NCI-H2107 treated with DMSO at 0.1 percent for 48 hours (cell line): ENCODE data around the gene LTF.

Experiments used
- DNase-seq: peaks from one replicate; lab custom pipeline; 2025; ENCODE audit not compliant: unreplicated experiment; lab: John Stamatoyannopoulos, UW

Gene LTF

DNA sequence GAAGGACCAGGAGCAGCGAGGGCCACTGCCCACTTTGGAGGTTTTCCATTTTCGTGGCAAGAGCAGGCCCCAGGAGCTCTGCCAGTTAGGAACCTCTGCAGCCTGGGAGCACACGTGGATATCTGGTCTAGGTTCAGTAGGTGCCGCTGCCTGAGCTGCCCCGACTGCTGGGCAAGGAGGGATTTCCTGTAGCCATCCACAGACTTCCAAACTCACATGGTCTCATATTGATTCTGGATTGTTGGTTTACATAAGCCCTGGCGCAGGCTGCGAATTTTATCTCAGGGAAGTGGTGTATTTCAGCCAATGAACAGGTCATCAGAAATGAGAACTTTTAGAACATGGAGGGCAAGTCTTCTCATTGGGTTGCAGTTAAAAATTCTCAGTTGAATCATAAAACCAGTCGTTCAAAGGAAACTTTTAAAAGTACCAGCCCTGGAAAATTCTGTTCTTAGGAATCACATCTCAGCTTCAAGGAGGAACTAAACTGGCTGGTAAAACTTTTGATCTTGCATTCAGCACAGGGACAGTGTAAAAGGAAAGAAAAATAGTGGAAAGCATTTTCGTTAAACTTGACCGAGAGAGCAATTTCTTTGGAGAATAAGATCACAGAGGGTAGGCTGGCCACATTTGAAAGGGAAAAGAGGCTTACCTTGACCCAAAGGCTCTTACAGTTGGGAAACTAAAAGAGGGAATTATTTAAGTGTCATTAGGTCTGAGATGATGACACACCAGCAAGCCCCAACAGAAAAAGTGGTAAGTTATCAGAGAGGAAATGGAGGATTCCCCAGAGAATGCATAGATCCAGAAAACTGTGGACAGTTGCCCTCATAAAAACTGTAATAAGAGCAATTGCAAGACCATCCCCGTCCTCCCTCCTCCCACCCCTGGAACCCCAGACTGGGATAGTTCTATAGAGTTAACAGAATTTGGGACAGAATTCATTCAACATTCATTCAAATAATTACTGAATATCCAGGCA lies 26.7 kb upstream of the LTF start:
- no peak for DNase-seq

DNA sequence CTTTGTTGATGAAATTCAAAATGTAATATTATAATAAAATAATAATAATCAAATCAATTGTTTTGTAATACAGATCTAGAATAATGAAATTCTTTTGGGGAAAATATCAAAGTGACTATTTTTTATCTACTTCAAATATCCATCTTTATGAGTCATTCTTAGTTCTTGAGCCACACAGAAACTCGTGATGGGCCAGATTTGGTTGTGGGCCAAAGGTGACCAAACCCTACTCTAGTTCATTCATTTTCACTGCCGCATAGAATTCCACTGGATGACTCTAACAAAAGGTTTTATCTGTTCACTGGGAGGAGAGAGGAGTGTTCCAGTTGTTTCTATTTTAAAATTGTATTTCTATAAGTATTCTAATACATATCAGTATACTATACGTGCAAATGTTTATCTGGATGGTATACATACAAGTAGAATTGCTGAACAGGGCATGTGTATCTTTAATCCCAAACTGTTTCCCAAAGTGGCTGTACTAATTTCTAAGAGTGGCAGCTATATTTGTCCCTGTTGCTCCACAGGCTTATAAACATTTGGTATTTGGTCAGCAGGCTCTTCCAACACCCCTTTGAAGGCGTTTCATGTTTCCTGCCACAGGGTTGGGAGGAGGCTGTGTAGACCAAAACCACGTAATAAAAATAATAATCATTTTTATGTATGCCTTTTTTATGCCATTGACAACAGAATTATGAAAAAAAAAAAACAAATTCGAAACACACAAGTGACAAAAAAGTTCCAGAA lies 25.8 kb upstream of the LTF start:
- DNase-seq = no peak

DNA sequence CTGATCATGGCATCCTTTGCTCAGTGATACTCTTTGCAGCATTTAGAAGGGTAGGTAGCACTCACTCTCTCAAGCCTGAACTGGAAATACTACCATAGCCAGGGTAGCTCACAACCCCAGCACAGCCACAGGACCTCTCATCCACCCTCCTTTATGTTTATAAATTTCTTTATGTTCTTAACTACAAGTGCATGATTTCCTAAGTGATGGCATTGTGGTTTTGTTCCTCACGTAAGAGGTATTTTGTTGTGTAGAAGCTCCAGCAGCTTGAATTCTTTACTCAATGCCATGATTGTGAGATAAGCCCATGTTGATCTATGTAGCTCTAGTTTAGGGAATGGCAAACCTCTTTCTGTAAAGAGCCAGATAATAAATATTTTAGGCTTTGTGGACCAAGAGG lies 25.2 kb upstream of the LTF start:
- DNase-seq = no peak

DNA sequence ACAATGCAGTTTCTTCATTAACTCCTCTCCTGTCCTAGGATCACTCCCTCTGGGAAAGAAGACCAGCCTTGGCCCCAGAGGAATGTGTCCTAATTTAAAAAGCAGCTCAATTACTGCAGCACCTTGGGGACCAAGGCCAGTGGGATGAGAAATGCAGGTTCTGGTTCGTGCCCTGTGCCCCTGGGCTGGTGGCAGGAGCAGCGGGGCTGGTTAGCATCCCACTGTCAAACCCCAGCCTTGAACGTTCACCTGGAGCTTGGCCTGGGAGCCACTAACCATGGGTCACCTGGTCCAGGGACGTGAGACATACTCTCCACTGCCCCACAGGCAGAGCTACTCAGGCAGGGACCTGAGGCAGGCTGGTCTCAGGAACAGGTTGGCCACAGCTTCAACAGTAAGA lies 24.7 kb upstream of the LTF start:
- DNase-seq = no peak

DNA sequence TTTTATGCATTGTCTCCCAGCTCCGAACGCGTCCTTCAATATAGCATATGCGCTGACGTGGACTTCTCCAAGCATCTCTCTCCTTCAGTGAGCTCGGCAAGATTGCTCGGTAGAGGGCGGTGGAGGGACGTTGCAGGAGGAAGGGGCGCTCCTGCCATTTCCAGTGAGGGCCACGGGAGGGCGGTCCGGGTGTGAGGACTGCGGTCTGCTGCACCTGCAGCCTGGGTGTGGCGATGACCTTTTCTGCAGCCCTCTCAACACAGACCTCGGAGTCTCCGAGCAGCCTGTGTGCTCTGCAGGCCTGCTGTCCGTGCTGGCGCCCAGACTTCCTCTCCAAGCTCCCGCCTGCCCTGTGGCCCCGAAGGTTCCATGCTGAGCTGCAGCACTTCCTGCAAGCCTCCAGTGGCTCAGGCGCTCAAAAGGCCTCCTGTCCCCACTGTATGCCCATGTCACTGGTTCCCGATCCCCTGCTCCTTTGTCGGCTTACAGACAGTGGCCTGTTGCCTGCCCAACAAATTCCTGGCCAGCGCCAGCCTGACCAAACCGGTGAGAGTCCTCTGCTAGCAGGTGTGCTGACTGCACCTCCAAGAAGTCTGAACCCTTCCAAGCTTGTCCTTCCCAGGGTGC lies 24.1 kb upstream of the LTF start:
- peak; percentile 57 for DNase-seq

DNA sequence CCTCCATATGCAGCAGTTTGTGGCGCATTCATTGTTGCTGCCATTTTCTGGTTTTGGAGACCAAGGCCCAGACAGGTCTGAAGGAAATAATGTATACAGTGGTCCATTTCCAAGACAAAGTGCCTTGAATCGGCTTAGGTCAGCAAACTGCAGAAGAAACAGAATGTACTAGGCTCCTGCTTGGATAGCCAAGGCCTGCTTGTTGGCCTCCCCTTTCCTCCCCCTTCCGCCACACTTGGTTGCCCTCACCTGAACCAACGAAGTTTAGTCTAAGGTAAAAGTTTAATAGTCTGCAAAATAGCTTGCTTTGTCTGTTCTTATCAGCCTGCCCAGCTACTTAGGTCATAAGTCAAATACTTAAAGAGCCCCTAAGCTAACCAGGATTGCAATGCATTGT lies 21.1 kb upstream of the LTF start:
- DNase-seq = no peak

DNA sequence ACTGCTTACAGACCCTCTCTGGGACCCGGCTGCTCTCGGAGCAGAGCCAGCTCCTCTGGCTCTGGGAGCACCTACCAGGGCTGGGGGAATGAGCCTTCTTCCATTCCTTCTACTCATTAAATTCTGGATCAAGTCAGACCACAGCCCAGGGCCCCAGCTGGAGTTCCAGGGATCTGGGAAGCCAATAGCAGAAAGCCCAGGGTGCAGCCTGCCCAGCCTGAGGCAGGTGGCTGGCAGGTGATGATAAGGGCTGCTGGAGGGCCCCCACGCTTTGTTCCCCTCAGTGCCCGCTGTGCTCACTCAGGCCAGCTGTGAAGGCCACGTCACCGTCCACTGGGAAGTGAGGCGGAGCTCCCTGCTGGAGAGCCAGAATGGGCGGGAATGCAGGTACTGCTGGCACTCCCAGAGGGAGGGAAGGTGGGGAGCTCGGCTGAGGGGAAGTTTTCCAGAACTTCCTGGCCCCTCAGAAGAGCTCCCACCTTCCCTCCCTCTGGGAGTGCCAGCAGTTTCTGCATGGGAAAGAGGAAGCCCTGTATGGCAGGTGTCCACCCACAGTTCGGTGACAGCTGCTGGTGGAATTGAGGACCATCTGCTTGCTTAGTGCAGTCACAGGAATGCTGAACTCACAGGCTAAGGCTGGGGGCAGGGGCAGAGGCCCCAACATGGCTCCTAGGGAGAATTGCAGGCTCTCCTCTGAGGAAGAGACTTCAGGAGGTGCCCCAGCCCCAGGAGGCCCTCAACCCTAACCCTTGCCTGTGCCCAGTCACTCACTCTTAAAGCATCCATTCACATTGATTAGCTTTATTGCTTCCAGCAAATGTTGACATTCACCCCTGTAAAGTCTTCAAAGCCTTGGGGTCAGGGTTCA lies 20.4 kb upstream of the LTF start:
- DNase-seq = peak; percentile 26

DNA sequence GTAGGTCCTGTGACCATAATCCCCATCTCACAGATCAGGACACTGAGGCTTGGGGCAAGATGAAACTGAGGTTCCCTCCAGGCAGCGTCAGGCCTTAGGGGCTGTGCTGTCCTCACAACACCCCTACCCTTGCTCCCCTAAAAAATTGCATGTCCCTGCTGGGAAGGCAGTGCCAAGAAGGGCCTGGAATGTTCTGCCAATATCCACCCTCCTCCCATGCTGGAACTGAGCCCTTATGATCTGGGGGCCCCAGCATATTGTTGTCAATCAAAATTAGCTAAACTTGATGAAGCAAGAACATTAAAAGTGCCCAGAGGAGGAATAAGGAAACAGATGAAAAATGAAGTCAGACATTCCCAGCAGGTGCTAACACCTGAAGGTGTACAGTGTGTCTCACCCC lies 19.7 kb upstream of the LTF start:
- no peak for DNase-seq

DNA sequence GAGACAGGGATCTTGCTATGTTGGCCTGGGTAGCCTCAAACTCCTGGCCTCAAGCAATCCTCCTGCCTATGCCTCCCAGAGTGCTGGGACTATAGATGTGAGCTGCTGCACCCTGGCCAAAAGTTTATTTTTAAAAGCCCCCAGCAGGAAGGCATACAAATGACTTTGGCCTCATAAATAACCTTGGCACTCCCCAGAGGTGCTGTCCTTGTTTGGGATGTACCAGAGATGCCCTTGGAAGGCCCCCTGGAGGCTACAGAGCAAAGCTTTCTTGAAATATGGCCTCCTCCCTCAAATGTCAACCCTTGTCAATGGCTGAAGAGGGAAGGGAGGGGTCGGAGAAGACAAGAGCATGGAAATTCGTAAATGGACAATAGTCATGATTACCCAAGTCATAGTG lies 19.1 kb upstream of the LTF start:
- DNase-seq = no peak

DNA sequence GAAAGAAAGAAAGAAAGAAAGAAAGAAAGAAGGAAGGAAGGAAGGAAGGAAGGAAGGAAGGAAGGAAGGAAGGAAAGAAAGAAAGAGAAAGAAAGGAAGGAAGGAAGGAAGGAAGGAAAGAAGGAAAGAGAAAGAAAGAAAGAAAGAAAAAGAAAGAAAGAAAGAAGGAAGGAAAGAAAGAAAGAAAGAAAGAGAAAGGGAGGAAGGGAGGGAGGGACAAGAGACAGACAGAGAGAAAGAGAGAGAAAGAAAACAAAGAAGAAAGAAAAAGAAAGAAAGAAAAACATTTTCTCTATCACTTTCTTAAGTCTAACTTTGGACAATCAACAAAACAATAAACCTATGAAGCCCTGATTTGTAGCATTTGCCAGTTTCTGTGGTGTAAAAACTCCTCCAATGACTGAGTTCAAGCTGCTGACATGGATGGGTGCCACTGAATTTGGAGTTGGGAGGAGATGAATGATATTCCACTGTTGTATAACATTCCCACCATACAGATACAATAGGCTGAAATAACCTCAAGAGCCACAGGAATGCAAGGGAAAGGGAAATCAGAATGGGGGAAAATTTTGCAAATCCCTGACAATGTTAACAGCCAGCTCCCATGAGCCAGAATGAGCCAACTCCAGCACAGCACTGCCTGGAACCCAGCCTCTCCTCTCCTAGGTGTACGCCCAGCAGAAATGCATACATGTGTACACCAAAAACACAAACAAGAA lies 18.1 kb upstream of the LTF start:
- peak; percentile 37 for DNase-seq

DNA sequence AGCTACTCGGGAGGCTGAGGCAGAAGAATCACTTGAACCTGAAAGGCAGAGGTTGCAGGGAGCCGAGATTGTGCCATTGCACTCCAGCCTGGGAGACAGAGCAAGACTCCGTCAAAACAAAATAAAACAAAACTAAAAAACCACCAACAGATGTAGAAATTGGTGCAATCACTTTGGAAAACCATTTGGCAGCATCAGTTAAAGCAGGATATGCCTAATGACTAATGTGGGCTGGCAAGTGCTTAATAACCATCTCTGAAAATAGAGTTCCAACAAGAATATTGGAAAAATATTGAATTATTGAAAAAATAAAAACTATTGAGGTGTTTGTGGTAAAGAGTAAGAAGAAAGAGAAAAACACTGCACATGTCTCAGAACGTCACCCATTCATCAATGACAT lies 16.9 kb upstream of the LTF start:
- no peak for DNase-seq

DNA sequence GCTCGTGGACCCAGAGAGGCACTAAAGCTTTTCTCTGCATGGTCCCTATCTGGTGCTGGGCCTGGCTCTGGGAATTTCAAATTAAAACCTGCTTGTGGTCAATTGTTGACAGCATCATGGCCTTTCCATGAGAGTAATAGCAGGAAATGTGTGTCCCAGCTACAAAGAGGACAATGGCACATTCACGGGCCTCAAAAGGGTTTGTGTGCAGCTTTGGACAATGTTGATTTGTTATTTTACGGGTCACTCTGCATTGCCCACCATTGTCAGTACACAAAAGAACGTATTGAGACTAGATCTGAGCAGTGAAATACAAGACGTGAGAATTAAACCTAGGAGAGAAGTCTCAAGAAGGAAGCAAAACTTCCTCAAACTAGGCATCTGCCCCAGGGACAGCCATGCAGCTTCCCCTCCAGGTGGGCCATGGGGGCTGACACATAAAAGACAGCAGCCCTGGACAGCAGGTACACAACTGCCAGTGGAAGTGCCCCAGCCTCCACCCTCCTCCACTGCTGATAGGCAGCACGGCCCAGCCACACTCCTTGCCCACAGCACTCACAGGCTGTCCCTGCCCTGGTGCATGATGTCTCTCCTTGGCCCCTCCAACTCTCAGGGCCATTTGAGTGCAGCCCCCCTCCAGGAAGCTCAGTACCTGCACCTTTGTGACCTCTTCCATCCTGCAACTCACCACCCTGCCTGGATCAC lies 15.9 kb upstream of the LTF start:
- DNase-seq = no peak

DNA sequence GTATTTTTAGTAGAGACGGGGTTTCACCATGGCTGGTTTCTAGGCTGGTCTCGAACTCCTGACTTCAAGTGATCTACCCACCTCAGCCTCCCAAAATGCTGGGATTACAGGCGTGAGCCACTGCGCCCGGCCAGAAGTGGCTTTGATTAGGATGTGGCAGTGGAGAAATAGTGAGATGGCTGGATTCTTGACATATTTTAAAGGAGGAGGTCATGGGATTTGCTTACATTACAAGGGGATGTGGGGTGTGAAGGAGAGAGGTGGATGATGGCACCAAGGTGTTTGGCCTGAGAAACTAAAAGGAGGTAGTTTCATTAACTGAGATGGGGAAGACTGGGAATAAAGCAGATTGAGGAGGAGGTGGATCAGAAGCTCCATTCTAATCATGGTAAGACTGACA lies 15.0 kb upstream of the LTF start:
- DNase-seq = no peak

DNA sequence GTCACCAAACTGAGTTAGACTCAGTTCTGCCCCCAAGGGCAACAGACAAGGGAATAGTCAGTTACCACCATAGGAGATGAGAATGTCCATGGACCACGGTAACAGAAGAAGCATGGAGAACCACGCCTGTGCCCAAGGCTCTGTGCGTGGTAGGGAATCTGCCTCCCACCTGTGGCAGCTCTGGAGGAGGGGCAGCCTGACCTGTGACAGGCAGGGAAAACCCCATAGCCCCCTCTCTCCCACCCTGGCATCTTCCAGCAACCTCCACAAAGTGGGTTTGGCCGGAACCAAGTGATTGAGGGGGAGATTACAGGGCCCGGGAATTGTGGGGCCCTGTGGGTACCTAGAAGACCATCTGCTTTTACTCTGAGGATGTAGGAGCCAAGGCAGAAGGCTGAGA lies 14.3 kb upstream of the LTF start:
- no peak for DNase-seq

DNA sequence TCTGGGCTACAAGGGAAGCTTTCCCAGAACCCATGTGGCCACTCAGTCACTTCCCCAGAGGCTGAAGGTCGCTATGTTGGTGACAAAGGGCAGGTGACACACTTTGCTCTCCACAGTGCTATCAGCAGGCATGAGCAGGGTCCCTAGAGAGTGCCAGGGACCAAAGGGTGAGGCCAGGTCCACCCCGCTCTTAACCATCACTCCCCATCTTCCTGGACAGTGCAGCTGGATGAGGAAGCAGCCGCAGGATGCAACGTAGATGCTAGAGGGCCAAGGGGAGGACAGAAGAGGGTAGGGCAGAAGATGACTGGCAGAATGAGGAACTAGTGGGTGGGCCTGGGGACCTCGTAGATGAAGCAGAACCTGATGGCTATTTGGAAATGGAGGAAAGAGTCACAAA lies 13.6 kb upstream of the LTF start:
- no peak for DNase-seq

DNA sequence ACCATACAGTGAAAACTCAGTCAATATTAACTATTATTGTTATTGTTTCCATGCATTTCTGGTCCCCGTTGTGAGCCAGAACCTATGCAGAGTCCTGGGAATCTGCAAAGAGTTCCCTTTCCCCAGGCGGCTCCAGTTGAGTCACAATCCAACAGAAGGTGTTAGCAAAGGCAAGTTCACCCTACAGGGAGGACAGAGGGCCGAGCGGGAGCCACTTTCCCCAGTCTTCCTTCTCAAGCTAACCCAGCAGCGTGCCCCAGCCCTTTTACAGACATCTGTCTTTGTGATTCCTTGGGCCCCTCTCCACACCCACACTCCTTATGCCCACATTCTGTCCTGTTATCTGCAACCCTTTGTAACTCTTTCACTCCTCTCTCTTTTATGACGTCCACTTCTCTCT lies 13.1 kb upstream of the LTF start:
- no peak for DNase-seq

DNA sequence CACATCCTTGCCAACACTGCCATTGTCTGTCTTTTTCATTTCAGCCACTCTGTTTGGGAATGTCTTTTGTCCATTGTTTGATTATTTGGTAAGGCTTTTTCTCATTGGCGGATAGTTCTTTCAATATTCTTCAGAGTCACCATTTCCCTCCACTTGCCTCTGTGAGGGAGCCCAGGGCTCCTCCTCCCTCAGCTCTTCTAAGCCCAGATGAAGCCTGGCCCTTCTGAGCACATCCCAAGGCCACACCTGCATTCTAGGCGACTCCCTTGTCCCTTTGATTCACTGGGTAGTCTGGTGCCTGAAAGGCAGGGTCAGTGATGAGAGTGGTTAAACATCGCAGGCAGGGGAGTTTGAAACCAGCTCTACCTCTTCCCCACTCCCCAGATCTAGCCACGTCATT lies 12.4 kb upstream of the LTF start:
- no peak for DNase-seq

DNA sequence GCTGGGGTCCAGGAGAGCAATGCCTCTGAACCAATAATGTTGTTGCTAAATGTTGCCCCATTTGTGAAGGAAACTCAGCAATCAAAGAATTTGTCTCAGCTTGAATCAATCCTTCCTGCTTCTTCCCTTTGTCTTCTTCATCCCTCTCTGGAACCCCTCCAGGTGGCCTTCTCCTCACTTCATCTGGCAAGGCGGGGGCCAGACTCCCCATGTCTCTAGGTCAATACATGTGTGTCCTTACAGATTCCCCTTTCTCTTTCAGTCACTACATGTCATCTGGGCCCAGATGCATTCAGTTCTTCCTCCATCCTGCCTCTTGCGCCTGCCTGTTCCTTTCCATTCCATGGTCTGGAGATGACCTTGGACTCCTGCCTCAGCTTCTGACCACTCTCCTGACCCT lies 8.0 kb upstream of the LTF start:
- DNase-seq = no peak

DNA sequence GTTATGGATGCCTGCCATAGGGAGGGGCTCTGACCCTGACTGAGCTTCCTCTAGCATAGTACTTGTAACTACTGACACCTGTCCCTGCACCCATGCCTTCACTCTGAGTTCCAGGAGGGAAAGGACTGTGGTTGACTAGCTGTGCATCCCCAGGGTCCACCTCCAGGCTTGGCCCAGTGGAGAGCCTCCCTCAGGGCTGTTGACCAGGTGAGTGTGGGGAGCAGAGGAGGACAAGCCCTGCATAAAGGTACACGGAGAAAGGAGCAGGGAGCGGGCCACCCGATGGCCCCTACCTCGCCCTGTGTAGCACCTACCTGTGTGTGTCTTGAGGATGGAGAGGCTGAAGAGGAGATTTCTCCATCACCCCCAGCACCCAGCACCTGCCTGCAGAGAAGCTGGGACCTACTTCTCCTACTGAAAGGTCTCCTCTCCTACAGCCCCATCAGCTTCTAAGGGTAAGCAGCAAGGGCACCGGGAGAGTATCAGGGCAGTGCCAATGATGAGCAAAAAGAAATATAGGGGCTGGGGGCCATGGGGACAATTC lies 6.7 kb upstream of the LTF start:
- DNase-seq = no peak
